RPMI8226 (cell line): ENCODE results near the gene RIMBP3B.
"Not testable (repeated sequence)": the region's sequence is repeated elsewhere in the genome, so short reads cannot be mapped to it uniquely, and the experiment has no call there.

Source experiments
- DNase-seq: peaks from one replicate; pipeline ENCODE4 v3.0.0-alpha.2; 2015

The RIMBP3B gene

GRCh38 chr22:21417227-21417746 lies 33.7 kb downstream of the RIMBP3B start, which contains the start of gene HIC2:
TSS of gene HIC2 (plus strand) at chr22:21417371. CDS start at chr22:21442832, 25,461 bp downstream.
- not testable (repeated sequence) for DNase-seq

- not testable (repeated sequence) for DNase-seq
Measured at GRCh38 chr22:21417853-21418252, 34.3 kb downstream of the RIMBP3B start.

GRCh38 chr22:21418974-21419638 lies 35.6 kb downstream of the RIMBP3B start:
- not testable (repeated sequence) for DNase-seq

GRCh38 chr22:21420180-21420763 lies 36.7 kb downstream of the RIMBP3B start:
- not testable (repeated sequence) for DNase-seq

GRCh38 chr22:21424084-21424709 lies 40.6 kb downstream of the RIMBP3B start:
- DNase-seq = not testable (repeated sequence)

GRCh38 chr22:21434378-21435233 lies 51.1 kb downstream of the RIMBP3B start:
- not testable (repeated sequence) for DNase-seq

GRCh38 chr22:21435998-21436810 lies 52.7 kb downstream of the RIMBP3B start:
- not testable (repeated sequence) for DNase-seq

GRCh38 chr22:21438013-21438412 lies 54.5 kb downstream of the RIMBP3B start:
- not testable (repeated sequence) for DNase-seq
